HepG2 (cell line): ENCODE results near the gene ASTN2. TPM values are rescaled to one million over a fixed set of nuclear protein-coding genes. Genes with fewer than 3 reads are reported as not detected.

Experiments
- ATAC-seq: fragments of 200-7000 bp; cut with Tn5 transposase; 3 replicates; pipeline ENCODE4 v1.9.1; 2020; ENCODE audit warnings: mild to moderate bottlenecking, moderate library complexity
- BruUV-seq: library from RNA; stranded (reverse); fragments of 400-500 nt; replicated peaks from 2 replicates; lab custom pipeline; 2021; lab: Mats Ljungman, UMichigan
- CTCF ChIA-PET: fragments of 300-600 bp; formaldehyde crosslinking; extraction: SDS; loops from one replicate; lab custom pipeline; 2021; ENCODE audit warnings: low total read pairs, inconsistent platforms, low intra/inter-chr PET ratio; lab: Yijun Ruan, JAX
- POLR2A ChIA-PET: fragments of 350-600 bp; sonication (Branson Sonifier 250); formaldehyde crosslinking; loops from one replicate; lab custom pipeline; 2020; ENCODE audit warnings: antibody characterized with exemption, inconsistent platforms; lab: Yijun Ruan, JAX
- DNase-seq: peaks from one replicate; pipeline ENCODE4 v3.0.0-alpha.2; 2015; ENCODE audit warnings: low spot score
- FAIRE-seq: peaks from 3 replicates; lab custom pipeline; 2011; peaks lifted over from hg19 to GRCh38; lab: Jason Lieb, UNC
- H2AFZ ChIP-seq: one replicate; pipeline ENCODE4 v1.6.1; 2011; ENCODE audit warnings: low read length, inconsistent platforms
- H3K27ac ChIP-seq: fragments of 300-600 bp; 3 replicates; pipeline ENCODE4 v1.8.0; 2011; ENCODE audit warnings: mixed run types, mild to moderate bottlenecking, mixed read lengths, low read length, inconsistent platforms; ENCODE audit not compliant: insufficient read depth; ENCODE audit errors: extremely low read length
- H3K27me3 ChIP-seq, 2 experiments: fragments of 200-600 bp in 1 of 2; 2 replicates in 1 of 2; 3 replicates in 1 of 2; pipeline versions ENCODE4 v1.6.0 to v1.8.0; 2011; ENCODE audit warnings: low read length in 2 of 2, mild to moderate bottlenecking in 2 of 2, moderate library complexity in 2 of 2, inconsistent platforms in 1 of 2; ENCODE audit not compliant: insufficient read depth in 2 of 2, control insufficient read depth in 1 of 2
- H3K36me3 ChIP-seq, 2 experiments: fragments of 200-600 bp in 1 of 2; replicated peaks in 1 of 2; 2 replicates in 1 of 2; 3 replicates in 1 of 2; pipeline versions ENCODE4 v1.5.1 to v1.8.0; 2011; ENCODE audit warnings: low read length in 2 of 2, inconsistent platforms in 1 of 2; ENCODE audit not compliant: insufficient read depth in 2 of 2, control insufficient read depth in 1 of 2
- H3K4me1 ChIP-seq: 2 replicates; pipeline ENCODE4 v1.5.1; 2012; ENCODE audit warnings: low read length, inconsistent platforms; ENCODE audit not compliant: insufficient read depth
- H3K4me2 ChIP-seq: 2 replicates; pipeline ENCODE4 v1.6.0; 2011; ENCODE audit warnings: low read depth, low read length, inconsistent platforms
- H3K4me3 ChIP-seq, 3 experiments: fragments of 200-600 bp in 1 of 3; sonication (generic), shearing (Covaris generic) in 1 of 3; replicated peaks in 1 of 3; 2 replicates each; pipeline ENCODE4 v1.5.1; 2011 to 2016; ENCODE audit warnings: low read length in 3 of 3, inconsistent platforms in 2 of 3, low read depth in 2 of 3, mild to moderate bottlenecking in 2 of 3, control low read depth in 1 of 3, mixed read lengths in 1 of 3; ENCODE audit not compliant: insufficient read depth in 1 of 3
- H3K79me2 ChIP-seq: one replicate; pipeline ENCODE4 v1.6.1; 2011; ENCODE audit warnings: low read length, inconsistent platforms; ENCODE audit not compliant: insufficient read depth
- H3K9ac ChIP-seq: 2 replicates; pipeline ENCODE4 v1.6.0; 2011; ENCODE audit warnings: mild to moderate bottlenecking, low read depth, low read length, inconsistent platforms; ENCODE audit not compliant: insufficient read depth
- H3K9me3 ChIP-seq: 2 replicates; pipeline ENCODE4 v1.5.1; 2012; ENCODE audit warnings: mild to moderate bottlenecking, low read length
- H4K20me1 ChIP-seq: 2 replicates; pipeline ENCODE4 v1.6.0; 2011; ENCODE audit warnings: inconsistent platforms, mild to moderate bottlenecking, low read length, moderate library complexity; ENCODE audit not compliant: insufficient read depth
- CREB3 ChIP-seq: sonication (generic); formaldehyde crosslinking; IDR thresholded peaks from 2 replicates; pipeline ENCODE4 v1.5.0; 2020; ENCODE audit warnings: missing genetic modification reagents
- HNF1B ChIP-seq: sonication (generic); formaldehyde crosslinking; IDR thresholded peaks from 2 replicates; pipeline ENCODE4 v1.5.1; 2020; ENCODE audit warnings: mild to moderate bottlenecking, moderate library complexity, missing genetic modification reagents
- MED13 ChIP-seq: sonication (generic); formaldehyde crosslinking; IDR thresholded peaks from 2 replicates; pipeline ENCODE4 v1.5.0; 2020; ENCODE audit warnings: missing genetic modification reagents
- ONECUT2 ChIP-seq: sonication (generic); formaldehyde crosslinking; IDR thresholded peaks from 2 replicates; pipeline ENCODE4 v1.4.0; 2020; ENCODE audit warnings: missing genetic modification reagents
- SALL2 ChIP-seq: sonication (generic); formaldehyde crosslinking; IDR thresholded peaks from 2 replicates; pipeline ENCODE4 v1.8.1; 2023; ENCODE audit warnings: mild to moderate bottlenecking, missing genetic modification reagents, inconsistent platforms
- WGBS: methylation state at CpG from one replicate; pipeline ENCODE4 v1.1.6; 2017; ENCODE audit warnings: low lambda C conversion rate; 5-methylcytosine and 5-hydroxymethylcytosine counted together
- in situ Hi-C: cut with HindIII; loops from 2 replicates; pipeline ENCODE4 v1.10.0; 2017; ENCODE audit warnings: low pct_unique_long_range_greater_than_20kb; ENCODE audit not compliant: extremely low pct_ligation_motif_present
- intact Hi-C: fragments of 100-400 bp; cut with micrococcal nuclease; formaldehyde crosslinking; loops from one replicate; pipeline ENCODE4 v1.10.0; 2022; ENCODE audit not compliant: unreplicated experiment
- polyA plus RNA-seq, 8 experiments: library from polyadenylated mRNA; depleted of rRNA in 3 of 8; stranded (reverse) in 7 of 8; unstranded in 1 of 8; fragments of >200 nt; fragmentation: Illumina TruSeq in 4 of 8; extraction: Trizol in 4 of 8; gene quantifications; 2 replicates each; pipeline versions ENCODE4 v1.2.1 to v1.2.3, GENCODE V29; 2011 to 2016; ENCODE audit warnings: low read depth in 4 of 8, missing spikeins in 1 of 8, mixed read lengths in 1 of 8; ENCODE audit not compliant: insufficient read depth in 1 of 8
- total RNA-seq, 5 experiments: library from RNA; depleted of rRNA; stranded (reverse); fragments of >200 nt; fragmentation: Illumina TruSeq; extraction: Trizol; gene quantifications; 2 replicates each; pipeline ENCODE4 v1.2.3, GENCODE V29; 2016; ENCODE audit warnings: low read depth in 1 of 5

ASTN2 gene
- total and polyA plus RNA-seq, 2 of the 13 experiments (the other 11 are each of a cell fraction or from before 2014, with no cell fraction given): 5.2 to 13.5 TPM

GRCh38 chr9:116687754-116688135 lies 727.1 kb downstream of the ASTN2 start:
- ATAC-seq (peak; percentile 7), FAIRE-seq (no peak), DNase-seq (no peak)
- BruUV-seq: no TSS peak
- Histone ChIP-seq H3K9me3 (peaks cover 5% of the 10 kb centered on the region; the same call in 1 of the 2 replicates), H3K4me1 (peaks cover 66% of the 10 kb centered on the region), H3K27ac (no peak overlapping the region), H4K20me1 (no peaks in the 10 kb centered on the region), H3K36me3 (no peaks in the 10 kb centered on the region), H3K4me3 (peak overlapping the region; percentile 81 to 91 (median 83)), H3K9ac (peak overlapping the region; percentile 82), H3K27me3 (no peaks in the 10 kb centered on the region; a peak in 1 of 5 replicates), H3K4me2 (peak overlapping the region; percentile 95), H3K79me2 (peaks cover 25% of the 10 kb centered on the region), H2AFZ (peak overlapping the region; percentile 48)
- ChIA-PET POLR2A (interaction anchor here (1.1 to 2.0 kb wide), 5 partner anchors 10 to 743 kb away, joined by 3 to 8 read pairs (median 6); no protein-coding TSS in a partner anchor), CTCF (no interaction called here)
- intact Hi-C loops: loop anchor here (5.0 kb wide), 1 partner anchor 745 kb away; no protein-coding TSS in a partner anchor
- in situ Hi-C loops: no loop called here
- WGBS: 7% methylated on average over 7 of the region's 7 CpGs
- TF ChIP-seq SALL2 (CRISPR knock-in tag) (0 out of 2 replicates have a peak, but pooled peaks have one; percentile 39), CREB3 (CRISPR knock-in tag) (no peak), ONECUT2 (no peak), MED13 (CRISPR knock-in tag) (0 out of 2 replicates have a peak, but pooled peaks have one; percentile 35), HNF1B (CRISPR knock-in tag) (0 out of 2 replicates have a peak, but pooled peaks have one; percentile 6)
